H1 (cell line): Measurements from ENCODE around the gene VEGFC.

Experiments
- CTCF ChIP-seq, 3 experiments: IDR thresholded peaks; 1 replicate in 2 of 3; 2 replicates in 1 of 3; pipeline versions ENCODE4 v1.5.1 to v1.6.1; 2011; ENCODE audit warnings: low read length in 3 of 3, mild to moderate bottlenecking in 3 of 3, inconsistent platforms in 2 of 3, low read depth in 1 of 3, moderate library complexity in 1 of 3; ENCODE audit not compliant: insufficient read depth in 1 of 3; ENCODE audit errors: control extremely low read depth in 1 of 3
- EZH2 ChIP-seq: fragments of 200-600 bp; sonication (generic); IDR thresholded peaks from 2 replicates; pipeline ENCODE4 v1.7.1; 2012; ENCODE audit warnings: low read depth, mild to moderate bottlenecking, moderate library complexity, low read length, inconsistent platforms; ENCODE audit not compliant: severe bottlenecking
- JUN ChIP-seq: IDR thresholded peaks from 2 replicates; pipeline ENCODE4 v1.6.1; 2011; ENCODE audit warnings: low read depth, mild to moderate bottlenecking, improper control_type of control experiment, low read length
- JUND ChIP-seq: IDR thresholded peaks from 2 replicates; pipeline ENCODE4 v1.6.1; 2011; ENCODE audit warnings: mild to moderate bottlenecking, improper control_type of control experiment, low read length
- KDM1A ChIP-seq: fragments of 200-600, 300-600 bp; sonication (generic); IDR thresholded peaks from 2 replicates; pipeline ENCODE4 v1.7.1; 2016; ENCODE audit warnings: mild to moderate bottlenecking, low read length, borderline replicate concordance
- KDM5A ChIP-seq: fragments of 200-600 bp; IDR thresholded peaks from 2 replicates; pipeline ENCODE4 v1.7.1; 2012; ENCODE audit warnings: mild to moderate bottlenecking, low read length, inconsistent platforms, mixed read lengths
- POLR2A ChIP-seq, 2 experiments: IDR thresholded peaks; 1 replicate in 1 of 2; 2 replicates in 1 of 2; pipeline ENCODE4 v1.6.1; 2011; ENCODE audit warnings: low read depth in 2 of 2, low read length in 2 of 2, mild to moderate bottlenecking in 2 of 2; ENCODE audit errors: control extremely low read depth in 1 of 2
- RFX5 ChIP-seq: IDR thresholded peaks from 2 replicates; pipeline ENCODE4 v1.6.1; 2011; ENCODE audit warnings: low read depth, low read length, improper control_type of control experiment, borderline replicate concordance
- RNF2 ChIP-seq: fragments of 200-900, 300-1000 bp; sonication (generic); IDR thresholded peaks from 2 replicates; pipeline ENCODE4 v1.7.1; 2016; ENCODE audit warnings: borderline replicate concordance, low read depth, mild to moderate bottlenecking, antibody characterized with exemption, low read length; ENCODE audit not compliant: poor library complexity, severe bottlenecking; ENCODE audit errors: missing control alignments
- TAF7 ChIP-seq: optimal IDR thresholded peaks from 2 replicates; pipeline ENCODE3; 2011; ENCODE audit warnings: low read depth, mild to moderate bottlenecking, inconsistent platforms, low read length, moderate library complexity, borderline replicate concordance

- no peak for TF ChIP-seq JUN
- no peak for TF ChIP-seq EZH2
- TF ChIP-seq JUND = no peak
- no peak for TF ChIP-seq TAF7
- TF ChIP-seq RFX5 = no peak
- TF ChIP-seq CTCF (IDR thresholded peaks at IDR 0.05; ENCODE audit: control extremely low read depth in 1 of 3, insufficient read depth in 1 of 3, low read depth in 1 of 3, low read length in 3 of 3) = no peak
- TF ChIP-seq KDM5A = no peak
- no peak for TF ChIP-seq POLR2A (IDR thresholded peaks at IDR 0.05; ENCODE audit: control extremely low read depth in 1 of 2, low read depth in 2 of 2, low read length in 2 of 2)
- no peak for TF ChIP-seq RNF2
- TF ChIP-seq KDM1A = no peak
Observed at GRCh38 chr4:176741253-176741652, 51.5 kb downstream of the VEGFC start.
